HCT116 (cell line): ENCODE measurements around the gene PAQR7. TPM values are rescaled to one million over a fixed set of nuclear protein-coding genes. Genes with fewer than 3 reads are reported as not detected.

ENCODE experiments used
- ATAC-seq: fragments of 200-7000 bp; cut with Tn5 transposase; 2 replicates; pipeline ENCODE4 v1.9.1; 2020; ENCODE audit warnings: mild to moderate bottlenecking, moderate library complexity
- BruUV-seq: library from RNA; stranded (reverse); fragments of 400-500 nt; replicated peaks from 2 replicates; lab custom pipeline; 2021; lab: Mats Ljungman, UMichigan
- CTCF ChIA-PET: fragments of 300-600 bp; sonication (Branson Sonifier 250); formaldehyde crosslinking; loops from one replicate; lab custom pipeline; 2021; ENCODE audit warnings: antibody characterized with exemption; lab: Charles Lee
- POLR2A ChIA-PET: fragments of 300-600, 350-600 bp; sonication (Branson Sonifier 250); formaldehyde crosslinking; loops from one replicate; lab custom pipeline; 2021; ENCODE audit warnings: antibody characterized with exemption; lab: Charles Lee
- RAD21 ChIA-PET, 2 experiments: fragments of 300-600 bp; sonication (Branson Sonifier 250); formaldehyde crosslinking; loops; one replicate each; lab custom pipeline; 2023; ENCODE audit warnings: low total read pairs in 2 of 2; ENCODE audit not compliant: uncharacterized antibody in 2 of 2, unreplicated experiment in 2 of 2, low non-redundant PET in 1 of 2; lab: Charles Lee
- DNase-seq: peaks from one replicate; pipeline ENCODE4 v3.0.0-alpha.2; 2010; ENCODE audit warnings: low read depth, low spot score
- H2AFZ ChIP-seq: fragments of 200-600 bp; shearing (Covaris generic), sonication (generic); 2 replicates; pipeline ENCODE4 v1.6.1; 2017; ENCODE audit warnings: low read depth, mixed run types, mixed read lengths, antibody characterized with exemption, low read length; ENCODE audit not compliant: poor library complexity, severe bottlenecking
- H3K27ac ChIP-seq: 2 replicates; pipeline ENCODE4 v1.5.1; 2012; ENCODE audit warnings: low read depth, low read length
- H3K27me3 ChIP-seq: fragments of 200-600 bp; sonication (generic); 2 replicates; pipeline ENCODE4 v1.6.1; 2016; ENCODE audit warnings: mixed run types, low read length, mixed read lengths; ENCODE audit not compliant: insufficient read depth
- H3K36me3 ChIP-seq, 2 experiments: fragments of 200-500 bp in 1 of 2; fragments of 200-600 bp in 1 of 2; sonication (Bioruptor generic) in 1 of 2; sonication (generic) in 1 of 2; 2 replicates each; pipeline versions ENCODE4 v1.5.1 to v1.6.1; 2014 to 2016; ENCODE audit warnings: low read length in 2 of 2, inconsistent platforms in 1 of 2, mixed read lengths in 1 of 2, mixed run types in 1 of 2; ENCODE audit not compliant: insufficient read depth in 2 of 2, control insufficient read depth in 1 of 2
- H3K4me1 ChIP-seq, 2 experiments: fragments of 200-600 bp in 1 of 2; sonication (generic) in 1 of 2; 2 replicates each; pipeline versions ENCODE4 v1.5.1 to v1.6.1; 2012 to 2017; ENCODE audit warnings: low read length in 2 of 2, inconsistent platforms in 1 of 2, mild to moderate bottlenecking in 1 of 2, mixed read lengths in 1 of 2, mixed run types in 1 of 2, moderate library complexity in 1 of 2; ENCODE audit not compliant: insufficient read depth in 2 of 2, control insufficient read depth in 1 of 2
- H3K4me2 ChIP-seq: fragments of 200-600 bp; sonication (generic); 2 replicates; pipeline ENCODE4 v1.6.1; 2017; ENCODE audit warnings: mixed run types, low read length, mixed read lengths
- H3K4me3 ChIP-seq, 2 experiments: fragments of 200-600 bp in 1 of 2; sonication (generic) in 1 of 2; replicated peaks in 1 of 2; 2 replicates each; pipeline ENCODE4 v1.5.1; 2011 to 2016; ENCODE audit warnings: low read length in 2 of 2, control low read depth in 1 of 2, low read depth in 1 of 2, mild to moderate bottlenecking in 1 of 2, mixed read lengths in 1 of 2, mixed run types in 1 of 2
- H3K79me2 ChIP-seq: fragments of 200-600 bp; sonication (generic); 2 replicates; pipeline ENCODE4 v1.6.1; 2017; ENCODE audit warnings: mild to moderate bottlenecking, mixed run types, low read length, moderate library complexity, mixed read lengths; ENCODE audit not compliant: insufficient read depth
- H3K9ac ChIP-seq: fragments of 200-600 bp; sonication (generic); 2 replicates; pipeline ENCODE4 v1.6.1; 2016; ENCODE audit warnings: low read length, mixed read lengths
- H3K9me2 ChIP-seq: fragments of 200-600 bp; sonication (generic), shearing (Covaris generic); 2 replicates; pipeline ENCODE4 v1.6.1; 2017; ENCODE audit warnings: mixed run types, mild to moderate bottlenecking, moderate library complexity; ENCODE audit not compliant: insufficient read depth
- H3K9me3 ChIP-seq, 2 experiments: fragments of 200-500 bp in 1 of 2; fragments of 200-600 bp in 1 of 2; sonication (Bioruptor generic) in 1 of 2; sonication (generic) in 1 of 2; 2 replicates each; pipeline ENCODE4 v1.6.1; 2014 to 2017; ENCODE audit warnings: low read length in 2 of 2, mixed read lengths in 2 of 2, inconsistent platforms in 1 of 2, low read depth in 1 of 2, mild to moderate bottlenecking in 1 of 2, mixed run types in 1 of 2, moderate library complexity in 1 of 2; ENCODE audit not compliant: control insufficient read depth in 1 of 2, insufficient read depth in 1 of 2
- H4K20me1 ChIP-seq: fragments of 200-600 bp; sonication (generic), shearing (Covaris generic); 2 replicates; pipeline ENCODE4 v1.6.1; 2017; ENCODE audit warnings: mixed run types, mild to moderate bottlenecking, moderate library complexity; ENCODE audit not compliant: insufficient read depth
- CBX3 ChIP-seq: IDR thresholded peaks from 2 replicates; pipeline ENCODE4 v1.6.1; 2012; ENCODE audit warnings: low read depth
- CEBPB ChIP-seq: IDR thresholded peaks from 2 replicates; pipeline ENCODE4 v1.6.1; 2012; ENCODE audit warnings: low read depth
- EGR1 ChIP-seq: IDR thresholded peaks from 2 replicates; pipeline ENCODE4 v1.6.1; 2012; ENCODE audit warnings: low read depth
- ELF1 ChIP-seq: IDR thresholded peaks from 2 replicates; pipeline ENCODE4 v1.6.1; 2012; ENCODE audit warnings: low read depth, borderline replicate concordance
- EZH2 ChIP-seq: fragments of 200-600 bp; sonication (generic); IDR thresholded peaks from 2 replicates; pipeline ENCODE4 v1.6.1; 2017; ENCODE audit warnings: antibody characterized with exemption, mixed run types
- EZH2phosphoT487 ChIP-seq: fragments of 200-600 bp; IDR thresholded peaks from 2 replicates; pipeline ENCODE4 v1.6.1; 2018; ENCODE audit warnings: antibody characterized with exemption, borderline replicate concordance
- JUND ChIP-seq: IDR thresholded peaks from 2 replicates; pipeline ENCODE4 v1.6.1; 2012
- POLR2A ChIP-seq: IDR thresholded peaks from 2 replicates; pipeline ENCODE4 v1.7.0; 2011; ENCODE audit warnings: borderline replicate concordance; ENCODE audit not compliant: insufficient read depth, insufficient read length; ENCODE audit errors: extremely low read depth
- POLR2AphosphoS5 ChIP-seq: IDR thresholded peaks from 2 replicates; pipeline ENCODE4 v1.6.1; 2011; ENCODE audit warnings: mild to moderate bottlenecking, low read depth, low read length, moderate library complexity
- SP1 ChIP-seq: IDR thresholded peaks from 2 replicates; pipeline ENCODE4 v1.6.1; 2012; ENCODE audit warnings: low read depth
- SRF ChIP-seq: IDR thresholded peaks from 2 replicates; pipeline ENCODE4 v1.6.1; 2012; ENCODE audit warnings: low read depth
- TCF7L2 ChIP-seq: IDR thresholded peaks from 2 replicates; pipeline ENCODE4 v1.7.0; 2011; ENCODE audit warnings: borderline replicate concordance, inconsistent platforms; ENCODE audit not compliant: insufficient read depth, insufficient read length; ENCODE audit errors: extremely low read depth
- YY1 ChIP-seq: IDR thresholded peaks from 2 replicates; pipeline ENCODE4 v1.6.1; 2011; ENCODE audit warnings: low read length, low read depth, moderate library complexity, mild to moderate bottlenecking; ENCODE audit not compliant: insufficient replicate concordance; ENCODE audit errors: extremely low read depth
- ZFX ChIP-seq: fragments of 450-650 bp; IDR thresholded peaks from 2 replicates; pipeline ENCODE4 v1.6.1; 2017
- ZNF274 ChIP-seq: fragments of 200-500 bp; sonication (Bioruptor generic); IDR thresholded peaks from 2 replicates; pipeline ENCODE4 v1.6.1; 2014; ENCODE audit warnings: mild to moderate bottlenecking, low read depth, low read length, inconsistent platforms
- intact Hi-C: fragments of 100-400 bp; cut with micrococcal nuclease; formaldehyde crosslinking; loops from 2 replicates; pipeline ENCODE4 v1.10.0; 2022
- total RNA-seq: library from RNA; stranded (reverse); gene quantifications from one replicate; pipeline ENCODE4 v1.2.1, GENCODE V29; 2021; ENCODE audit not compliant: unreplicated experiment
- TF ChIP-seq, protein P1 (sequence below): IDR thresholded peaks from 2 replicates; pipeline ENCODE4 v1.6.1; 2012; ENCODE audit warnings: low read depth
- TF ChIP-seq, protein P2 (sequence below): IDR thresholded peaks from 2 replicates; pipeline ENCODE4 v1.6.1; 2012

The PAQR7 gene
- total RNA-seq, 1 experiment from 2014 or later: 13.1 TPM

DNA sequence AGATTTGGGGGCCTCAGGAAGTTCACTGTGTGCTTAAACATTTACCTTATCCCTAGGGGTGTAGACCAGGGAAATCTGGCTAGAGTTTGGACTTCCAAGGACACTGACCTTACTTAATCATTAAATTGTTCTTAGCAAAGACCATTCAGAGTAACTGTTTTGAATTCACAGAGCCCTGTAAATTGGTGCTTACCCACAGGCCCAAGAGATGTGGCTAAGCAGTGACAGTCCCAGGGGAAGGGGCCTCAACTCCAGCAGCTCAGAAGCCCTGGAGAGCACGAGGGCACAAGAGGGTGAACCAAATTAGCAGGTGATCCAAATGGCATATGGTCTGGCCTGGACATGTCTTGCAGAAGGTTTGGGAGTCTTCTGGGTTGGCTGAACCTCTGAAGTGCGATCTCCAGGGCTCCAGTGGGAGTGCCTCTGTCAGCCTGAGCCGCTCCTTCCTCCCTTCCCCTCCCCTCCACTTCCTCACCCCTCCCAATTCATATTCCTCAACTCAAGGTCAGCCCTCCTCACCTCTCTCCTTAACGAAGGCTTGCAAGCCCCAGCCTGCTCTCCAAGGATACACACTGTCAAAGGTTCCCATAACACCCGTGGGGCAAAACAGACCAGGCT is 4.3 kb downstream of the PAQR7 start:
- peaks cover 30 to 61% of the 10 kb centered on the region in 2 experiments for H3K4me1 ChIP-seq
- RAD21 ChIA-PET: no interaction called here
- H3K9me3 ChIP-seq: no peaks in the 10 kb centered on the region
- no peak overlapping the region for H3K9ac ChIP-seq
- H3K4me2 ChIP-seq: no peak overlapping the region; the same call in 1 of the 2 replicates
- POLR2A ChIA-PET: no interaction called here
- no peak for ATAC-seq
- H2AFZ ChIP-seq: no peak overlapping the region
- H3K4me3 ChIP-seq: no peak overlapping the region
- no peaks in the 10 kb centered on the region for H3K9me2 ChIP-seq
- no TSS peak for BruUV-seq
- H3K27me3 ChIP-seq: no peaks in the 10 kb centered on the region
- DNase-seq: no peak
- TF ChIP-seq ZNF274: no peak
- TF ChIP-seq ELF1: no peak
- TF ChIP-seq JUND: no peak
- TF ChIP-seq CEBPB: no peak
- no peak for TF ChIP-seq POLR2A
- TF ChIP-seq SRF: no peak
- no peak for TF ChIP-seq CBX3
- TF ChIP-seq TCF7L2: no peak
- H3K27ac ChIP-seq: no peak overlapping the region
- CTCF ChIA-PET: interaction anchor here (0.6 kb wide), 1 partner anchor 24 kb away, joined by 3 read pairs; no protein-coding TSS in a partner anchor
- intact Hi-C loops: no loop called here
- no peaks in the 10 kb centered on the region for H3K36me3 ChIP-seq
- no peaks in the 10 kb centered on the region for H4K20me1 ChIP-seq
- H3K79me2 ChIP-seq: peaks cover 10% of the 10 kb centered on the region; the same call in 1 of the 2 replicates

DNA sequence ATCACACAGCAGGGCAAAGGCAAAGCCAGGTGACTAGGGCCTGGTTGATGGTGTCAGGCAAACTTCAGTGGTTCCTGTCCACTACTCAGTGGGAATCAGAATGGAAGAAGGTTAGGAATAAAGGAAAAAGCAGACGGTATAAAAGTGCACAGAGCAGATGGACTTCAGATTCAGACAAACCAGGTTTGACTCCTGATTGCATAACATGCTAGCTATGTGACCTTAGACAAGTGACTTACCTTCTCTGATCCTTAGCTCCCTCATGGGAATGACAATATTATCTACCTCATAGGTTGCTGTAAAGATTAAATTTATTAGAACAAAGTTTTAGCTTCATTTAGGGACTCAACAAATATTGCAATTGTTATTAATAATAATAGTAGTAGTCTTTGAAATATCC is 4.9 kb downstream of the PAQR7 start:
- RAD21 ChIA-PET: no interaction called here
- Histone ChIP-seq H3K4me1 (peaks cover 27 to 55% of the 10 kb centered on the region in 2 experiments), H3K9me3 (no peaks in the 10 kb centered on the region), H3K4me2 (no peak overlapping the region), H2AFZ (no peak overlapping the region), H3K9me2 (no peaks in the 10 kb centered on the region), H3K79me2 (peaks cover 10% of the 10 kb centered on the region; the same call in 1 of the 2 replicates), H3K27ac (no peak overlapping the region), H4K20me1 (no peaks in the 10 kb centered on the region), H3K27me3 (no peaks in the 10 kb centered on the region), H3K9ac (no peak overlapping the region), H3K36me3 (no peaks in the 10 kb centered on the region), H3K4me3 (no peak overlapping the region)
- BruUV-seq: no TSS peak
- CTCF ChIA-PET: interaction anchor here (0.6 kb wide), 1 partner anchor 25 kb away, joined by 3 read pairs; no protein-coding TSS in a partner anchor
- DNase-seq: no peak
- POLR2A ChIA-PET: no interaction called here
- intact Hi-C loops: no loop called here
- no peak for ATAC-seq
- TF ChIP-seq SRF: no peak
- TF ChIP-seq CEBPB: no peak
- TF ChIP-seq POLR2A: no peak
- TF ChIP-seq SP1: no peak
- TF ChIP-seq POLR2AphosphoS5: no peak
- TF ChIP-seq JUND: no peak
- TF ChIP-seq, protein P1, sequence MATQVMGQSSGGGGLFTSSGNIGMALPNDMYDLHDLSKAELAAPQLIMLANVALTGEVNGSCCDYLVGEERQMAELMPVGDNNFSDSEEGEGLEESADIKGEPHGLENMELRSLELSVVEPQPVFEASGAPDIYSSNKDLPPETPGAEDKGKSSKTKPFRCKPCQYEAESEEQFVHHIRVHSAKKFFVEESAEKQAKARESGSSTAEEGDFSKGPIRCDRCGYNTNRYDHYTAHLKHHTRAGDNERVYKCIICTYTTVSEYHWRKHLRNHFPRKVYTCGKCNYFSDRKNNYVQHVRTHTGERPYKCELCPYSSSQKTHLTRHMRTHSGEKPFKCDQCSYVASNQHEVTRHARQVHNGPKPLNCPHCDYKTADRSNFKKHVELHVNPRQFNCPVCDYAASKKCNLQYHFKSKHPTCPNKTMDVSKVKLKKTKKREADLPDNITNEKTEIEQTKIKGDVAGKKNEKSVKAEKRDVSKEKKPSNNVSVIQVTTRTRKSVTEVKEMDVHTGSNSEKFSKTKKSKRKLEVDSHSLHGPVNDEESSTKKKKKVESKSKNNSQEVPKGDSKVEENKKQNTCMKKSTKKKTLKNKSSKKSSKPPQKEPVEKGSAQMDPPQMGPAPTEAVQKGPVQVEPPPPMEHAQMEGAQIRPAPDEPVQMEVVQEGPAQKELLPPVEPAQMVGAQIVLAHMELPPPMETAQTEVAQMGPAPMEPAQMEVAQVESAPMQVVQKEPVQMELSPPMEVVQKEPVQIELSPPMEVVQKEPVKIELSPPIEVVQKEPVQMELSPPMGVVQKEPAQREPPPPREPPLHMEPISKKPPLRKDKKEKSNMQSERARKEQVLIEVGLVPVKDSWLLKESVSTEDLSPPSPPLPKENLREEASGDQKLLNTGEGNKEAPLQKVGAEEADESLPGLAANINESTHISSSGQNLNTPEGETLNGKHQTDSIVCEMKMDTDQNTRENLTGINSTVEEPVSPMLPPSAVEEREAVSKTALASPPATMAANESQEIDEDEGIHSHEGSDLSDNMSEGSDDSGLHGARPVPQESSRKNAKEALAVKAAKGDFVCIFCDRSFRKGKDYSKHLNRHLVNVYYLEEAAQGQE: no peak
- no peak for TF ChIP-seq CBX3
- no peak for TF ChIP-seq EGR1
- TF ChIP-seq, protein P2, sequence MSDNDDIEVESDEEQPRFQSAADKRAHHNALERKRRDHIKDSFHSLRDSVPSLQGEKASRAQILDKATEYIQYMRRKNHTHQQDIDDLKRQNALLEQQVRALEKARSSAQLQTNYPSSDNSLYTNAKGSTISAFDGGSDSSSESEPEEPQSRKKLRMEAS: no peak
- no peak for TF ChIP-seq TCF7L2
- TF ChIP-seq ZFX: no peak
- no peak for TF ChIP-seq EZH2phosphoT487
- no peak for TF ChIP-seq ELF1
- no peak for TF ChIP-seq YY1
- no peak for TF ChIP-seq EZH2
